ENCODE measurements around the gene SOBP. TPM values are rescaled to one million over a fixed set of nuclear protein-coding genes. Genes with fewer than 3 reads are reported as not detected.

SOBP gene
- polyA plus RNA-seq, 1 donor (not counting 4 experiments of a cell fraction or from before 2014, with no cell fraction given), result not detected

- Histone ChIP-seq H3K4me2 (ENCODE audit: control insufficient read depth, extremely low read depth, insufficient read depth, low read depth, low read length) (no peak overlapping the region), H3K9me3 (ENCODE audit: control insufficient read depth, low read depth, low read length) (no peaks in the 10 kb centered on the region), H3K9ac (ENCODE audit: control insufficient read depth, extremely low read depth, insufficient read depth, low read length) (no peak overlapping the region), H4K20me1 (ENCODE audit: control insufficient read depth, extremely low read depth, insufficient read depth, low read length) (no peaks in the 10 kb centered on the region), H3K9me1 (ENCODE audit: control insufficient read depth, extremely low read depth, insufficient read depth, low read length) (no peaks in the 10 kb centered on the region), H3K79me2 (ENCODE audit: control insufficient read depth, insufficient read depth, low read length) (no peaks in the 10 kb centered on the region), H3K4me3 (ENCODE audit: control insufficient read depth in 2 of 3, extremely low read depth in 1 of 3, insufficient read depth in 2 of 3, low read depth in 1 of 3, low read length in 3 of 3) (no peak overlapping the region), H3K4me1 (ENCODE audit: control insufficient read depth, extremely low read depth, insufficient read depth, low read length) (no peaks in the 10 kb centered on the region), H3K36me3 (ENCODE audit: control insufficient read depth in 2 of 2, extremely low read depth in 1 of 2, insufficient read depth in 2 of 2, low read length in 2 of 2) (no peaks in the 10 kb centered on the region), H2AFZ (ENCODE audit: control insufficient read depth, low read length) (no peak overlapping the region), H3K27ac (ENCODE audit: control insufficient read depth, insufficient read depth, low read length) (no peak overlapping the region), H3K27me3 (ENCODE audit: control insufficient read depth, extremely low read depth, insufficient read depth, low read length) (peaks cover 3% of the 10 kb centered on the region)
- dilution Hi-C loops (cut with MboI; ENCODE audit: extremely low pct_ligation_motif_present, low sequenced_read_pairs), result no loop called here
- TF ChIP-seq CTCF (optimal IDR thresholded peaks at IDR 0.05 in 1 of 3, IDR thresholded peaks at IDR 0.05 in 1 of 3, conservative IDR thresholded peaks at IDR 0.05 in 1 of 3; ENCODE audit: extremely low read depth in 1 of 3, insufficient read depth in 2 of 3, low read length in 3 of 3), result no peak
- TF ChIP-seq EZH2 (IDR thresholded peaks at IDR 0.05; ENCODE audit: low read length), result no peak
- DNase-seq (ENCODE audit: low read depth, low spot score) (no peak), FAIRE-seq (no peak)
These were observed 216.7 kb downstream of the SOBP start for GRCh38 chr6:107706516-107707115.

DNA sequence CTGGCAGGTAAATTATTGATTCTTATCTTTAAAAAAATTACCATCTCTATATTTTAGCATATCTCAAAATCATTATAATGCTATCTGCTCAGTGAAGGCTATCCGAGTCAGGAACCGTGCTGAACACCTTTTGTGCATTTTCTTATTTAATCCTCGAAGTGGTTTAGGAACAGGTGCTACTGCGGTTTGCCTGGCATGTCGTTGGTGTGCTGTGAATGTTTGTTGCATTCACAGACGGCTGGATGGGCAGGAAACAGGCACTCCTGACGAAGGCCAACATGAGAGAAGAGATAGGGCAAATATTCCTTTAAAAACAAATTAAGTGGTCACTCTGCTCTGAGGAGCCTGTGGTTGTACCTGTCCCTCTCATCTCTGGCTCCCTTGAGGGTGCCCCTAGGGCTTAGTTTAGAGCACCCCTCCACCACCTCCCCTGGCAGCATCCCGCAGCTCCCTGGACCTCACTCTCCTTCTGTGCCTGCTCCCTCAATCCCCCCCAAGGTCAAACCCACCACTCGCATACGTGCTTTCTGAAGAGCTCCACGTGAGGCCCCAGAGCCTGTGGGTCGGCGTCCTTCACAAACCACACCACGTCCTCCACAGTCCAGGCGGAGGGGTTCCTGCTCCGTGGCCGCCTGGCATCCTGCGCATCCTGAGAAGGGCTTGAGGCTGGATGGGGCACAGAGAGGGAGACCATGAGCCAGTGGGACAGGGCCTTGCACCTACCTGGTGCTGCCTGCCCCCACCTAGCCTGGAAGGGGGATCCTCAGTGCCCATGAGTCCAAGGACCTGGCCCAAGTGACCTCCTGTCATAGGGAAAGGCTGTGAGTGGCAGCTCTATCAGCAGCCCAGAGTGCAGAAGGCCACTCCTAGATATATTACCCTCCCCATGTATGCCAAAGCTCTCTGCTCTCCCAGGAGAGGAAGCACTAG lies 217.7 kb downstream of the SOBP start:
- H3K4me3 ChIP-seq (ENCODE audit: control insufficient read depth in 2 of 3, extremely low read depth in 1 of 3, insufficient read depth in 2 of 3, low read depth in 1 of 3, low read length in 3 of 3), result no peak overlapping the region
- TF ChIP-seq CTCF (optimal IDR thresholded peaks at IDR 0.05 in 1 of 3, IDR thresholded peaks at IDR 0.05 in 1 of 3, conservative IDR thresholded peaks at IDR 0.05 in 1 of 3; ENCODE audit: extremely low read depth in 1 of 3, insufficient read depth in 2 of 3, low read length in 3 of 3) (no peak), EZH2 (IDR thresholded peaks at IDR 0.05; ENCODE audit: low read length) (no peak)
- no peak overlapping the region for H2AFZ ChIP-seq (ENCODE audit: control insufficient read depth, low read length)
- no peaks in the 10 kb centered on the region for H3K9me3 ChIP-seq (ENCODE audit: control insufficient read depth, low read depth, low read length)
- no peak overlapping the region for H3K4me2 ChIP-seq (ENCODE audit: control insufficient read depth, extremely low read depth, insufficient read depth, low read depth, low read length)
- no peaks in the 10 kb centered on the region for H3K36me3 ChIP-seq (ENCODE audit: control insufficient read depth in 2 of 2, extremely low read depth in 1 of 2, insufficient read depth in 2 of 2, low read length in 2 of 2)
- peaks cover 5% of the 10 kb centered on the region for H3K4me1 ChIP-seq (ENCODE audit: control insufficient read depth, extremely low read depth, insufficient read depth, low read length)
- DNase-seq (ENCODE audit: low read depth, low spot score) (no peak), FAIRE-seq (no peak)
- H3K9me1 ChIP-seq (ENCODE audit: control insufficient read depth, extremely low read depth, insufficient read depth, low read length), result no peaks in the 10 kb centered on the region
- no peaks in the 10 kb centered on the region for H3K79me2 ChIP-seq (ENCODE audit: control insufficient read depth, insufficient read depth, low read length)
- H3K27ac ChIP-seq (ENCODE audit: control insufficient read depth, insufficient read depth, low read length), result no peak overlapping the region
- no peak overlapping the region for H3K9ac ChIP-seq (ENCODE audit: control insufficient read depth, extremely low read depth, insufficient read depth, low read length)
- H3K27me3 ChIP-seq (ENCODE audit: control insufficient read depth, extremely low read depth, insufficient read depth, low read length), result peaks cover 3% of the 10 kb centered on the region
- H4K20me1 ChIP-seq (ENCODE audit: control insufficient read depth, extremely low read depth, insufficient read depth, low read length), result no peaks in the 10 kb centered on the region
- dilution Hi-C loops (cut with MboI; ENCODE audit: extremely low pct_ligation_motif_present, low sequenced_read_pairs), result no loop called here
